GM08714 (cell line): ENCODE measurements around the gene PCTP.

Experiments
- H3K4me3 ChIP-seq: fragments of 200-500 bp; sonication (Bioruptor generic); 2 replicates; pipeline ENCODE4 v1.5.1; 2014; ENCODE audit warnings: mild to moderate bottlenecking, low read length, inconsistent platforms
- ZNF274 ChIP-seq: IDR thresholded peaks from 2 replicates; pipeline ENCODE4 v1.6.1; 2012; ENCODE audit warnings: mild to moderate bottlenecking, low read depth, low read length

PCTP gene

GRCh38 chr17:55720919-55721836 lies 29.7 kb upstream of the PCTP start:
- TF ChIP-seq ZNF274, result no peak
- H3K4me3 ChIP-seq, result no peak overlapping the region

GRCh38 chr17:55722016-55722736 lies 28.7 kb upstream of the PCTP start:
- TF ChIP-seq ZNF274, result no peak
- H3K4me3 ChIP-seq, result no peak overlapping the region

- no peak within 1 kb of the TSS for H3K4me3 ChIP-seq
- no peak for TF ChIP-seq ZNF274
Measured at GRCh38 chr17:55722742-55723487, 27.9 kb upstream of the PCTP start, which contains the start of gene TMEM100. Gene TMEM100, minus strand, starts transcription at chr17:55722864. Its CDS starts 1,794 bp downstream, at chr17:55721070.

DNA sequence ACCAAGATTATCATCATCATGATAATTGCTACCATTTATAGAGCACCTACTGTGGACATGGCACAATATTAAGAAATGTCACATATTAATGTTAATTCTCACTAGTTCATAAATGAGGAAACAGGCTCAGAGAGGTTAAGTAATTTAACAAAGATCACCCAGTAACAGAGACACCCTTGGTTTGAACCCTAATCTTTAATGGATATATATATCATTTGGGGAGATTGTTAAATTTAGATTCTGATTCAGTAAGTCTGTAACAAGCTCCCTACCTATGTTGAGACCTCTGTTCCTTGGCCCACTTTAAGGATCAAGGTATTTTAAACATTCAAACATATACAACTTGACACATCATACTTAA lies 27.4 kb upstream of the PCTP start:
- no peak overlapping the region for H3K4me3 ChIP-seq
- TF ChIP-seq ZNF274, result no peak

- TF ChIP-seq ZNF274, result no peak
- no peak overlapping the region for H3K4me3 ChIP-seq
Measured at GRCh38 chr17:55726440-55726839, 24.4 kb upstream of the PCTP start.

- no peak overlapping the region for H3K4me3 ChIP-seq
- no peak for TF ChIP-seq ZNF274
Measured at GRCh38 chr17:55727275-55727674, 23.6 kb upstream of the PCTP start.

GRCh38 chr17:55727920-55728319 lies 22.9 kb upstream of the PCTP start:
- TF ChIP-seq ZNF274, result no peak
- H3K4me3 ChIP-seq, result no peak overlapping the region

DNA sequence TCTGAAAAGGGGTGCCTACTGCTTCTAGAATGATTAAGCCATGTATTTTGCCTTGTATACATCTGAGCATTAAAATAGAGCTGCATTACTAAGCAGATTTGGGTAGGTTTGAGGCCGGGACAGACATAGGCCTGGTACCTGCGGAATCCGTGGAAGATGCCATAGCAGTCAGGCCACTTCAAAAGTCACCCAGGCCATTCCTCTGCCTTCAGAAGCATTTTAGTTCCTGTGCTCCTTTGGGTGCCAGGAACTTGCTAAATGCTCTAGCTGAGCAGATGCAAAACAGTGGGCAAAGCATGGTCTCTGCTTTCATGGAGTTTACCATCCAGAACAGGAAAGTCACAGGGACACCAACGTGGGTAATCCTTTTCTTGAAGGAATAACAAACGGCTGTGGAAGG lies 22.5 kb upstream of the PCTP start:
- no peak for TF ChIP-seq ZNF274
- H3K4me3 ChIP-seq, result no peak overlapping the region

DNA sequence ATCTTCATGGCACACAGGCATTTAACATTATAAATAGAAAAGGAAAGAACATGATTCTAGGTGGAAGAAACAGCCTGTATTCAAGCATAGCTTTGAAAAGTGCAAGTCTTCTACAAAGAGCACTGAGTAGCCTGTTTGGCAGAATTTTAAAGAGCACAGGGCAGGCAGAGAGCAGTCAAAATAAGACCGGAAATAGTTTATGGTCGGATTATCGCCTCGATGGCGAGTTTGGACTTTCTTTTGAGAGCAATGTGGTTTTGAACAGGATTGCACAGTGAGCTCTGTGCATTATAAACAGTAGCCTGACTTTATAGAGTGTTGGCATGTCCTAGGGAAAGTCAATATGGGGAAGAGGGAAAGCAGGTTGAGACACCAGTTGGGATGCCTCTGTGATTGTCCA lies 22.0 kb upstream of the PCTP start:
- TF ChIP-seq ZNF274, result no peak
- no peak overlapping the region for H3K4me3 ChIP-seq

GRCh38 chr17:55729484-55729883 lies 21.4 kb upstream of the PCTP start:
- no peak for TF ChIP-seq ZNF274

GRCh38 chr17:55730380-55730779 lies 20.5 kb upstream of the PCTP start:
- no peak overlapping the region for H3K4me3 ChIP-seq
- TF ChIP-seq ZNF274, result no peak

More at GRCh38 chr17:55729484-55729883, 21.4 kb upstream of the PCTP start:
- H3K4me3 ChIP-seq, result no peak overlapping the region

DNA sequence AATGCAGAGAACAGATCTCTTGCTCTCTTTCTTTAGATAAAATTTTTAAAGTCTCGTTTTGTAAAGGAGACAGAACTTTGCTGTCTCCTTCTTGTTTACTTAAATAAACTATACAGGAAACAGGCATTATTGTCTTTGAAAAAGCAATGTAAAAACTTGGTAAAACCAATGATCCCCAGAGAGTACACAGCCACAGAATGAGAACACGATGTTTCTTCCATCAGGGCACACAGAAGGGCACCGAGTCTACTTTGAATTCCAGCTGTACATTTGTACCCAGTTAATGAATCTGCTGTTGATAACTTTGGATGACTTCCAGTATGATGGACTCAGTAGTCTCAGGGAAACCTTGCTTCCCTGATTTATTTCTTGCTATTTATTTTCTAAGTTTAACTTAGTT lies 20.0 kb upstream of the PCTP start:
- TF ChIP-seq ZNF274, result no peak
- H3K4me3 ChIP-seq, result no peak overlapping the region

GRCh38 chr17:55731586-55732250 lies 19.1 kb upstream of the PCTP start:
- TF ChIP-seq ZNF274, result no peak
- no peak overlapping the region for H3K4me3 ChIP-seq
